Fibroblast of peridontal ligament (primary cell): ENCODE data around the gene RAD9B.
A peak's percentile ranks its signal among the peaks of the same experiment; 100 is the strongest.
"Not testable (repeated sequence)": the region's sequence is repeated elsewhere in the genome, so short reads cannot be mapped to it uniquely, and the experiment has no call there.

ENCODE experiments used
- DNase-seq: peaks from one replicate; pipeline ENCODE4 v3.0.0-alpha.2; 2010; ENCODE audit errors: extremely low read depth

RAD9B gene

DNA sequence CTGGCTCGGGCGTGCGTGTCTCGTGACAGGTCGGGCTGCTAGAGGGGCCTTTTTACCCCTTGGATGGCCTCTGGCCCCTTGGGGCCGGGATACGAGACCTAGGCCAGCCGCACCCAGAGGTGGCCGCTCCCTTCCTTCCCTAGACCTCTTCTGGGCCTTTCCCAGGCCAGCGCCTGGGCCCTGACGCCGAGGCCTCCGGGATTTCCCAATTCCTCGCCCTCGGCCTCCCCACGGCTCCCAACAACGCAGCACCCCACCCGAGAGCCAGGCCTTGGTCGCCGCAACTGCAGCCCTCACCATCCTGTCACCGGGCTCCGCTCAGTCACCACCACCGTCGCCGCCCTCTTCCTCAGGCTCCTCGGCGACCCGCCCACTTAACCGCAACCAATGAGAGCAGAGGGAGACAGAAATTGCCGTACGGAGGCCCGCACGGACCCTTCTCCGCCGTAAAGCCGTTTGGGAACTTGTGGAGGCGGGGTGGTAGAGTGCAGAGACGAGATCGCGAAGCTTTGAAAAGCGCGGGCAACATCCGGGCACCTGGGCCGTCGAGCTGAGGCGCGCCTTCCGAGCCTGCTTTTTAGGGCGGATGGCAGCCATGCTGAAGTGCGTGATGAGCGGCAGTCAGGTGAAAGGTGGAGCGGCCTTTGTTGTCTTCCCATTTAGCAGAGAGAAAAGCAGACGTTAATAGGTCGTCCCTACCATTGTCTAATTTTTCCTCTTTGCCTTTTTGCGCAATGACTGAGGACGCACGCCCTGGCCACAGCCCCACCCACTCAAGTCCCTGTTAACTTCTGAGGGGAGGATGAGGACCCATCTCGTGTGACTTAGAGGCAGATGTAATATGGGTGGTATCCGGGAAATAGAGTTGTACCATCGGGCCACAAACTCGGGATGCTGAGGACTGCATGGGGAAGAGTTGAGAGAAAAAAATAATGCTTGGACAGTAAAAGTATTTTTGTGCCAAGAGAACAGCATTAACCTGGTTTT, at the start of gene RAD9B, which contains the start of gene VPS29:
Gene RAD9B, plus strand, starts transcription at position 580 of the 987 bp plus-strand sequence. Its CDS starts 7 bp downstream, at position 587.
Gene VPS29, minus strand, starts transcription at position 360 of the 987 bp plus-strand sequence. Its CDS starts 60 bp downstream, at position 300.
- DNase-seq, result peak; percentile 97

DNA sequence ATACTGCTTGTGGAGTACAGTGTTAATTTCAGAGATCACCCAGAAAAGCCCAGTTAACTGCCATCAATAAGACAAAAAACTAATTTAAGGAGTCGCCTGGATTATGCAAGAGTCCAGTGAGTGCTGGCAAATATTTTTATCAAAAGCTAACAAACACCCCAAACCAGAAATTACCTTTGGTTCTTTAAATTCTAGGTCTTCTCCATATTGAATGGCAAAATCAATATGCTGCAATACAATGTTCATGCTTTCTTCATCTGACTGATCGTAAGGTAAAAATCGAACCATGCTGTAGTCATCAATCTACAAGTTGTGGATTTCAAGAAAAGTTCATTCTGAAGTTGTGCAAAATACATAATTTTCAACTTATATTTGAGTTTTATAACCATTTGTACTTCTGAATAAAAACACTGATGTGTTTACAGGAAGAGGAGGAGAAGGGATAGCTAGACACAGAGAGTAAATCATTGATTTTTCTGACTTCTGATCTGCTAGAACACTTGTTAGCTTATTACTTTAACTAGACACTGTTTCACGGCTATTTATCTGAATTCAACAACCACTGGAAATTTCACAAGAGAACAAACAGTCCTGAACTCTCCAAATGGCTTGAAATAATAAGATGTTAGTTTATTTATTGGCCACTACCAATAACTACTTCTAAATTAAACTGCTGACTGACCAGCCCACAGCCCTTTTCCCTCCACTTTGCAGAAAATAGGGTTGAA, 48.4 kb upstream of the RAD9B start:
- no peak for DNase-seq

DNA sequence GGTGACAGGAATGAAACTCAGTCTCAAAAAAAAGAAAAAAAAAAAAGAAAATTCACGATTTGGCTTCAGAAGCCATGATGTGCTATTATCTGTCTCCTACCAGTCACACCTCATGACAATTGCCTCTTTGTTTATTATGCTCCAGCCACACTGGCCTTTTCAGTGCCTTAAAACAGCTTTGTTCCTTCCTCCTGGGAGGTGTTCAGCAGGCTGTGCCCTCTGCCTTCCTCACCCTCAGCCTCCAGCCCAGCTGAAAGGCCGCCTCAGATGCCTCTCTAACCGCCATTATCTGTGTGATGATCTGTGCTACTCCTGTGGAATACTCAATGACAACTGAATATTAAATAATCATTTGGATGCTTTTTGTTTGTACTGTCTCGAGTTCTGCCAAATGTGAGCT, 43.4 kb upstream of the RAD9B start:
- DNase-seq, result no peak

DNA sequence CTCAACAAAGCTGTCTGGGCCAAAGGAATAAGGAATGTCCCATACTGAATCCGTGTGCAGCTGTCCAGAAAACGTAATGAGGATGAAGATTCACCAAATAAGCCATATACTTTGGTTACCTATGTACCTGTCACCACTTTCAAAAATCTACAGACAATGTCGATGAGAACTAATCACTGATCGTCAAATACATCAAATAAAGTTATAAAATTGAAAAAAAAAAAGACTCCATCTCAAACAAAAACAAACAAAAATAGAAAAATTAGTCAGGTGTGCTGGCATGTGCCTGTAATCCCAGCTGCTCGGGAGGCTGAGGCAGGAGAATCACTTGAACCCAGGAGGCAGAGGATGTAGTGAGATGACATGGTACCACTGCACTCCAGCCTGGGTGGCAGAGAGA, 40.9 kb upstream of the RAD9B start:
- DNase-seq, result not testable (repeated sequence)

DNA sequence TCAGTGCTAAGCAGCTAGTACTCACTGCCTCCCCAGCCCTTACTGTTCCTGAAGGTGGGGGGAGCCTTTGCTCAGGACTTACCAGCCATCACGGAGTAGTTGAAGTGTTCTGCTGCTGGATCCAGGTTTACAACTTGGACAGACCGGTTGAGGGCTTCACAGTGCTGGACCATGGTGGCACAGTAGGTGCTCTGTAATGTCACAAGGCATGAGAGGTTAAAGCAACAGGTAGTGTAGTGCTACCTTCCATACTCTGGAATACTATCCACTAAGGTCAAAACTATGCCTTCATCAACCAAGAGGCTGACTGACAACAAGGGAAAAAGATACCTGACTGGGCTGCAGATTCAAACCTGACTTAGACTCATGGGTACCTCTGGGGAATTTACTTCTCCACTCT, 37.1 kb upstream of the RAD9B start:
- no peak for DNase-seq

DNA sequence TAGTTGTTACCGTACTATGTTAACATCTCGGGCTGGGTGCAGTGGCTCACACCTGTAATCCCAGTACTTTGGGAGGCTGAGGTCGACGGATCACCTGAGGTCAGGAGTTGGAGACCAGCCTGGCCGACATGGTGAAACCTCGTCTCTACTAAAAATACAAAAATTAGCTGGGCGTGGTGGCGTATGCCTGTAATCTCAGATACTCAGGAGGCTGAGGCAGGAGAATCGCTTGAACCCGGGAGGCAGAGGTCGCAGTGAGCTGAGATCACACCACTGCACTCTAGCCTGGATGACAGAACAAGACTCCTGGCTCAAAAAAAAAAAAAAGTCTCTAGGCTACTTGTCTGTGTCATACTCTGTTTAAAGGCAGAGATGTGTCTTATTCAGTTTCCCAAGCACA, 36.4 kb upstream of the RAD9B start:
- not testable (repeated sequence) for DNase-seq

DNA sequence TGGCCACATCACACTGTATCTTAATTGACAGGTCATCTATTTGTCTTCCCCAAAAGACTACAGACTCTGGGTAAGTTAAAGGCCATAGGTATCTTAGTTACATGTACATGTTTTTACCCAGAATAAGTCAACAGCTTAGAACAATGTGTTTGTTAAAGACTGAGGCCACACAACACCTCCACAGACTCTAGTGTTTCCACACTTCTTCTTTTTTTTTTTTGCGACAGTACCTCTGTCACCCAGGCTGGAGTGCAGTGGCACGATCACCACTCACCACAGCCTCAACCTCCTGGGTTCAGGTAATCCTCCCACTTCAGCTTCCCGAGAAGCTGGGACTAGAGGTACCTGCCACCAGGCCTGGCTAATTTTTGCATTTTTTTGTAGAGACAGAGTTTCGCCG, 35.3 kb upstream of the RAD9B start:
- no peak for DNase-seq

DNA sequence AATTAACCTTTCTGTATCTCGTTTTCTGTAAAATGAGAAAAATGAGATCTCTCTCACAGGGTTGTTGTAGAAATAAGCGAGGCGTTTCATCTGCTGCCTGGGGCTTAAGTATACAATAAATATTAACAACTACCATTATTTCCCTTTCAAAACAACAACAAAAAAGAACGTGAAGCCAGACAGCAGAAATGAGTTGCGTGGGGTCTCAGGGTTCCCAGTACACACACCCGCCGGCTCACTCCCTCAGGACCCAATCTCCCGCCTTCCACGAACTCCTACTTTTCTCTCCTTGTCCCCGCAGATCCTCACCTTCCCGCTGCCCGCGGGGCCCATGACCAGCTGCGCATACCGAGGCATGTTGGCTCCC, 34.3 kb upstream of the RAD9B start:
- DNase-seq, result no peak

DNA sequence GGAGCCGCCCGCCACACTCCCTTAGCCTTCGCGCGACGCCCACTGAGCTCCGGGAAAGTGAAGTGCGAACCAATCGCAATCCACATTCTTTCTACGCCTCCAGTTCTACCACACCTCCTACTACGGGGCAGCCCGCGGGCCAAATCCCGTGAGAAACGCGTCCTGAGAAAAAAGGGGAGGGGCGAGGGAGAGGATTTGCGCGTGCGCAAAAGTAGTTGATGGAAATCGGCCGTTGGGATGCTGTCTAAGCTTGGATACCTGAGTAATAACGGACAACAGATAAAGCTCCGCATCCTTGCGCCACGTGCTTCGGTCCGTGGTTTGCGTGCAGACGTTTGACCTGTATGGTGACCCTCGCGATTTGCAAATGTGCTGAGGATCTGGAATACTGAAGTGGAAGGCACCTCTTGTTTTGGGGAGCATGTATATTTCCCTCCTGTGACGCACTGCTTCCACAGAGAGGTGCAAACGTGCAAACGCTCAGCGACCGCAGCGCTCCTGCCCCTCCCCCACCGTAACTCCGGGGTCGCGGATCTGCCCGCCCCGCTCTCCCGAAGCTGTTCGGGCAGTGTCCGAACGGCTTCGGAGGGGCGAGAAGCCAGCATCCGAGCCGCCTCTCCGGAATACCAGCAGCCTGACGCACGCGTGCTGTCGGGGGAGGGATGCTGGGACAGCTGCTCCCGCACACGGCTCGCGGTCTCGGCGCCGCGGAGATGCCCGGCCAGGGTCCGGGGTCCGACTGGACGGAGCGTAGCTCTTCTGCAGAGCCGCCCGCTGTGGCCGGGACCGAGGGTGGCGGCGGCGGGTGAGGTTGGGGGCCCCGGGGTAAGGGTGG, 33.7 kb upstream of the RAD9B start, which contains the start of the genes FAM216A and GPN3:
Gene FAM216A, plus strand, starts transcription at position 632 of the 835 bp plus-strand sequence. Its CDS starts 31 bp downstream, at position 663.
Gene GPN3, minus strand, starts transcription at position 44 of the 835 bp plus-strand sequence. CDS start 54 bp downstream, outside the sequence.
- DNase-seq, result peak; percentile 98

DNA sequence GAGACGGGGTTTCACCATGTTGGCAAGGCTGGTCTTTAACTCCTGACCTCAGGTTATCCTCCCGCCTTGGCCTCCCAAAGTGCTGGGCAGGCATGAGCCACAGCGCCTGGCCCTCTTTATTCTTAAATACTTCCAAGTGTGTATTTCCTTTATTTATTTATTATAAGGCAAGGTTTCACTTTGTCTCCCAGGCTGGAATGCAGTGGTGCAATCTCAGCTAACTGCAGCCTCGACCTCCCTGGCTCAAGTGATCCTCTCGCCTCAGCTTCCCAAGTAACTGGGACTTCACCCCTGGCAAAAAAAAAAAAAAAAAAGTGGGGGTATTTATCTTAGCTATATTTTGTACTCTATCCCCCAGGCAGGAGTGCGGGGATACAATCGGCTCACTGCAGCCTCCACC, 26.7 kb upstream of the RAD9B start:
- peak; percentile 9 for DNase-seq

DNA sequence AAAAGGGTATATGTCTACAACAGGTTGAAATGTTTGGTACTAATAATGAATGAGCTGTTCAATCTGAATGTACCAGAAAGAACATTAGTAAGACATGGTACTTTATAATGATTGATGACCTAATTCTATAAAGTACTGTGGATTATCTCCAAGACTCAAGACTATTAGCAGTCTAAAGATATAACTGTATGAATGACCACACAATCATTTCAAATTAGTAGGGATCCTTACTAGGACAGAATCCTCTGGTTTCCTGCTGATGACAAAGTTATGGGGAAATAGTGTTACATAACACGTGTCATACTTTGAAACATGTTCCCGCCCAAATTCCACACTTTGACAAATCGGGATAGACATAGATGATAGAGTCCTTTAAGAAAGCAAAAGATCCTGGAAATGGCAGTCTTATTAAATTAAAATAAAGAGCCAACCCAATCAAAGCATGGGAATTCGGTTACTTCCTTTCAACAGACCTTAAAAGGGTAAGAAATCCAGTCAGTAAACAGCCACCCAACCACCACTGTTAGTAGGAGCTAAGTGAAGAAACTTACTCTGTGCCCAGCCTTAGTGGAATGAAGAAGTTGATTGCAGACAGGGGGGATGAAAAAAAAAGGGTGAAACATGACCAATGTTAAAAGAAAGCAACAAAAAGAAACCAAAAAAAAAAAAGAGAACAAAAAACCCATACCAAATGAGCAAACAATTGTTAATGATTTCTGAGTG, 3.0 kb upstream of the RAD9B start:
- DNase-seq, result peak; percentile 44

DNA sequence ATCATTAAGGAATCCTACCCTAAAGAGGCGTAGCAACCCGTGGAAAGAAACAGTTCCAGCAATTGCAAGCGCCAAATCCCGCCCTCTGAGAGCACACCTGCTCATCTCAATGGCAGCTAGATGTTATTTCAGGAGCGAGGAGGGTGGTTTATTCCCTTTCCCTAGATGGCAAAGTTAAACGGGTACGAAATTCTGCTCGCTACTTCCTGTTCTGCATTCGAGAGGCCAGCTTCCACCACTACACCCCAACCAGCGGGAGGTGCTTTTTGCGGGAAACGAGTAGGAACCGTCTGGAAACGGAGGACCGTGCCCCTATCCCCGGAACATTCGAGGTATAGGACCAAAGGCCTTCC, 756 bp upstream of the RAD9B start:
- DNase-seq, result peak; percentile 33

DNA sequence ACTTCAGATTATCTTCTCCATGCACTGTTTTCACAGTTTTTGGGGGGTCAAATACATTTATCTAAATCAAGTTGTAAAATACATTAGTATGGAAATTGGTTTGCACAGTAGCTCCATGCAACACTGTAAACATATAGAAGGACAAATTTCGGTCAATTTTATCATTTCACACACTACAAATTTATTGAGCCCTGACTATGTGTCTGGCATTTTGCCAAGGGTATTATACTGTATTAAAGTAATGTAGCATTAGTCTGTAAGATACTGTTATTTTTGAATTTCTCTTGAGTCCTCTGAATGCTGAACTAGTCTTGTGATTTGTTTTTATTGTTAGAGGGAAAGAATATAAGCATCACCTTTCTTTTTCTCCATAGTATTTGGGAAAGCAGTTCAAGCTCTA, 1.3 kb downstream of the RAD9B start:
- no peak for DNase-seq

DNA sequence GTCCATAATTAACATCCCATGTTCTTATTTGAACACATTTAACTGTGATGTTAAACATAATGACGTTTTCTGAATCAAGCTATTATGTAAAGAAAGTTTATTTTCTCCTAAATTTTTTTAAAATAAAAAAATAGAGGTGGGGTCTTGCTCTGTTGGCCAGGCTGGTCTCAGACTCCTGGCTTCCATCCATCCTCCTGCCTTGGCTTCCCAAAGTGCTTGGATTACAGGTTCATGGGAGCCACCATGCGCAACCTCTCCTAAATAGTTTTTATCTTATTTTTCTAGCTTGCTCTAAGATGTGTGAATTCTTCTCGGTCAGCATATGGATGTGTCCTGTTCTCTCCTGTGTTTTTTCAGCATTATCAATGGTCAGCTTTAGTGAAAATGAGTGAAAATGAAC, 3.2 kb downstream of the RAD9B start:
- no peak for DNase-seq

DNA sequence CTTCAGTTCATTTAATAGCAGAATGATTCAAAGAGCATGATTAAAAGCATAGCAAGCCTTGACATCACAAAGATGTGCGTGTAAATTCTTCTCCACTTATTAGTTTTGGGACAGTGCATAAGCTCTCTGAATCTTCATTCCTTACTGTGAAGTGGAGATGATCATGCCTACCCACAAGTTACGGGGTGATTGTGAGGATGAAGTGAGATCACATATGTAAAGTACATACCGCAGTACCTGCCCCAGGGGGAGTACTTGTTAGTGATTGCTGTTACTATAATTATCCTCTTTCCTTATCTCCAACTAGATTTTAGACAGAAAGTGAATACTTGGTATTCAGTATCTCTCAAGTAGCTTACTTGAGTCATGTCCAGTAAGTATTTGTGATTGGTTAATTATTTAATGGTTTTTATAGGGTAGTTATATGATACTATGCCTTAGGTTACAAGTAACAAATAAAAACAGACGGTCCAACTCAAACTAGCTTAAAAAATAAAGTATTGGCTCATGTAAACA, 6.0 kb downstream of the RAD9B start:
- DNase-seq, result no peak

DNA sequence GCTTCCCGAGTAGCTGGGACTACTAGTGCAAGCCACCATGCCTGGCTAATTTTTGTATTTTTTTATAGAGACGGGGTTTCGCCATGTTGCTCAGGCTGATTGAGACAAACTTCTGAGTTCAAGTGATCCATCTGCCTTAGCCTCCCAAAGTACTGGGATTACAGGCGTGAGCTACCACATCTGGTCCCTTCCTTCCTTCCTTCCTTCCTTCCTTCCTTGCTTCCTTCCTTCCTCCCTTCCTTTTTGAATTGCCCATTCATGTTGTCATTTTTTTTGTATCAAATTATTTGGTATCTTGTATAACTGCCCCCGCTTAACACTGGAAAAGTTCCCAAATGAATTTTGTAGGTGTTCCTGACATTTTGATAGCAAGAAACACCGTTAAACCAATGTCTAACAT, 11.7 kb downstream of the RAD9B start:
- no peak for DNase-seq

DNA sequence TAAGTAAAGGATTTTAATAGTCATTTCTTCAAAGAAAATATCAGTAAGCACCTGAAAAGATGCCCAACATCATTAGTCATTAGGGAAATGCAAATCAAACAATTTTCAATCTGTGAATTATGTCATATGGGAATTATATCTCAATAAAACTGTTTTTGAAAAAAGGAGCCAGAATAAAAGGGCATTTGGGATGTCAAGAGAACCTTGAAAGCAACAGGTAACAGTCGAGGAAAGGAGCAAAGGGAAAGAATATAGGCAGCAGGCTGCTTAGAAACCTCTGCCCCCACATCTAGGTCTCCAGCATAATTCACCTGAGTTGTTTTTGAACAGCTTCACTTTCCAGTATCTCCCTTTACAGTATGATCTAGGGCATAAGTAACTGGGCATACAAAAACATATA, 12.2 kb downstream of the RAD9B start:
- DNase-seq, result no peak

DNA sequence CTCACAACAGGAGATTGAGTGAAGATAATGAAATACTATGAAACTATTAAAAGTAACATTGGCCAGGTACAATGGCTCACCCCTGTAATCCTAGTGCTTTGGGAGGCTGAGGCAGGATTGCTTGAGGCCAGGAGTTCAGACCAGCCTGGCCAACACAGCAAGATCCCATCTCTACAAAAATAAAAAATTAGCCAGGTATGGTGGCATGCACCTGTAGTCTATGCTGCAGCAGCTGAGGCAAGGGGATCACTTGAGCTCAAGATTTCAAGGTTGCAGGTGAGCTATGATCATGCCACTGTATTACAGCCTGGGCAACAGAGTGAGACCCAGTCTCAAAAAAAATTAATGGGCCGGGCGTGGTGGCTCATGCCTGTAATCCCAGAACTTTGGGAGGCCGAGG, 14.9 kb downstream of the RAD9B start:
- DNase-seq, result no peak

DNA sequence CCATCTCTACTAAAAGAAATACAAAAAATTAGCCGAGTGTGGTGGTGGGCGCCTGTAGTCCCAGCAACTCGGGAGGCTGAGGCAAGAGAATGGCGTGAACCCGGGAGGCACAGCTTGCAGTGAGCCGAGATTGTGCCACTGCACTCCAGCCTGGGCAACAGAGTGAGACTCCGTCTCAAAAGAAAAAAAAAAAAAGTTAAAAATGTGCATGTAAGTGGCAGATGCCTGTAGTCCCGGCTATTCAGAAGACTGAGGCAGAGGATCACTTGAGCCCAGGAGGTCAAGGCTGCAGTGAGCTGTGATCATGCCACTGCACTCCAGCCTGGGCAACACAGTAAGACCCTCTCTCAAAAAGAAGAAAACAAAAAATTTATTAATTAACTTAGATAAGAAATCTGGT, 15.9 kb downstream of the RAD9B start:
- not testable (repeated sequence) for DNase-seq

DNA sequence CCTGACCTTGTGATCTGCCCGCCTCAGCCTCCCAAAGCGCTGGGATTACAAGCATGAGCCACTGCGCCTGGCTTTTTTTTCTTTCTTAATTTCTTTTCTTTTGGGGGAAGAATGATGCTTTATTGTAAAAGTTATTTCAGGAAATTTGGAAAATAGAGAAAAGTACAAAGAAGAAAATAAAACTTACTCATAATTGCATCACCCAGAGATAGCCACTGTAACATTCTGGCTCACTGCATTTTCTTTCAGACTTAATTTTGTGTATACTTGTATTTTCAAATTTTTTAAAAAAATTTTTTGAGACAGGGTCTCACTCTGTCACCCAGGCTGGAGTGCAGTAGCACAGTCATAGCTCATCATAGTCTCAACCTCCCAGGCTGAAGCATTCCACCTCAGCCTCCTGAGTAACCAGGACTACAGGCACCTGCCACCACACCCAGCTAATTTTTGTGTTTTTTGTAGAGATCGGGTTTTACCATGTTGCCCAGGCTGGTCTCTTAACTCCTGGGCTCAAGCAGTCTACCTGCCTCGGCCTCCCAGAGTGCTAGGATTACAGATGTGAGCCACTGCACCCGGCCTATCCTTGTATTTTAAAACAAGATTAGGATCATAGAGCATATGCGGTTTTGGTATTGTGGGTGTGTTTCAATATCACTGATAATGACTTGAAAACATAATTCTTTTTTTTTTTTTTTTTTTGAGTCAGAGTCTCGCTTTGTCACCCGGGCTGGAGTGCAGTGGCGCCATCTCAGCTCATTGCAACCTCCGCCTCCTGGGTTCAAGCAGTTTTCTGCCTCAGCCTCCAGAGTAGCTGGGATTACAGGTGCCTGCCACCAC, 19.0 kb downstream of the RAD9B start:
- peak; percentile 25 for DNase-seq
